Panc1 (cell line): ENCODE results near the gene HEYL. TPM values are rescaled to one million over a fixed set of nuclear protein-coding genes. Genes with fewer than 3 reads are reported as not detected.

Source experiments
- ATAC-seq: fragments of 200-7000 bp; cut with Tn5 transposase; 2 replicates; pipeline ENCODE4 v1.9.1; 2020; ENCODE audit warnings: mild to moderate bottlenecking, moderate library complexity
- BruUV-seq: library from RNA; stranded (reverse); fragments of 400-500 nt; replicated peaks from 2 replicates; lab custom pipeline; 2021; lab: Mats Ljungman, UMichigan
- CTCF ChIA-PET: fragments of 300-600 bp; sonication (Branson Sonifier 250); formaldehyde crosslinking; loops from one replicate; lab custom pipeline; 2022; ENCODE audit warnings: antibody characterized with exemption; lab: Charles Lee
- POLR2A ChIA-PET: fragments of 300-600 bp; sonication (Branson Sonifier 250); formaldehyde crosslinking; loops from one replicate; lab custom pipeline; 2022; ENCODE audit warnings: antibody characterized with exemption; lab: Charles Lee
- DNase-seq: peaks from one replicate; pipeline ENCODE4 v3.0.0-alpha.2; 2010; ENCODE audit warnings: low read depth, low spot score
- H3K27ac ChIP-seq: 2 replicates; pipeline ENCODE4 v1.5.1; 2011; ENCODE audit warnings: mild to moderate bottlenecking, low read length, inconsistent platforms
- H3K27me3 ChIP-seq: fragments of 200-500 bp; sonication (Bioruptor generic); 2 replicates; pipeline ENCODE4 v1.6.0; 2014; ENCODE audit warnings: low read length, inconsistent platforms; ENCODE audit not compliant: control insufficient read depth, insufficient read depth
- H3K36me3 ChIP-seq: fragments of 200-500 bp; sonication (Bioruptor generic); 2 replicates; pipeline ENCODE4 v1.5.1; 2014; ENCODE audit warnings: inconsistent platforms, mild to moderate bottlenecking, low read length, moderate library complexity; ENCODE audit not compliant: control insufficient read depth, insufficient read depth
- H3K4me1 ChIP-seq: 2 replicates; pipeline ENCODE4 v1.5.1; 2011; ENCODE audit warnings: inconsistent platforms, mild to moderate bottlenecking, low read length, moderate library complexity; ENCODE audit not compliant: control insufficient read depth, insufficient read depth
- H3K4me3 ChIP-seq, 2 experiments: 2 replicates each; pipeline ENCODE4 v1.5.1; 2011 to 2012; ENCODE audit warnings: low read depth in 2 of 2, low read length in 2 of 2, mild to moderate bottlenecking in 2 of 2, inconsistent platforms in 1 of 2, moderate library complexity in 1 of 2
- H3K9me3 ChIP-seq: fragments of 200-500 bp; sonication (Bioruptor generic); 2 replicates; pipeline ENCODE4 v1.5.1; 2014; ENCODE audit warnings: low read depth, mild to moderate bottlenecking, inconsistent platforms, low read length, moderate library complexity; ENCODE audit not compliant: control insufficient read depth, insufficient read depth
- POLR2AphosphoS5 ChIP-seq: IDR thresholded peaks from 2 replicates; pipeline ENCODE4 v1.6.1; 2012; ENCODE audit warnings: mild to moderate bottlenecking, low read depth, low read length, moderate library complexity
- REST ChIP-seq, 2 experiments: IDR thresholded peaks; 2 replicates each; pipeline ENCODE4 v1.6.1; 2011 to 2012; ENCODE audit warnings: low read depth in 2 of 2, control low read depth in 1 of 2, low read length in 1 of 2, mild to moderate bottlenecking in 1 of 2, moderate library complexity in 1 of 2; ENCODE audit not compliant: insufficient read depth in 1 of 2
- SIN3A ChIP-seq: IDR thresholded peaks from 2 replicates; pipeline ENCODE4 v1.6.1; 2012; ENCODE audit warnings: low read depth, mild to moderate bottlenecking, low read length, moderate library complexity, borderline replicate concordance; ENCODE audit not compliant: insufficient read depth
- TCF7L2 ChIP-seq: IDR thresholded peaks from 2 replicates; pipeline ENCODE4 v1.6.1; 2011; ENCODE audit warnings: mild to moderate bottlenecking, low read depth, low read length, inconsistent platforms
- in situ Hi-C: cut with HindIII; loops from 2 replicates; pipeline ENCODE4 v1.10.0; 2016; ENCODE audit warnings: low sequenced_read_pairs, low pct_unique_long_range_greater_than_20kb
- intact Hi-C: fragments of 100-400 bp; cut with micrococcal nuclease; formaldehyde crosslinking; loops from one replicate; pipeline ENCODE4 v1.10.0; 2022; ENCODE audit not compliant: unreplicated experiment
- total RNA-seq: library from RNA; stranded (reverse); gene quantifications from one replicate; pipeline ENCODE4 v1.2.1, GENCODE V29; 2021; ENCODE audit not compliant: unreplicated experiment
- TF ChIP-seq, protein P1 (sequence below): fragments of 450-650 bp; IDR thresholded peaks from 2 replicates; pipeline ENCODE4 v1.5.1; 2017; ENCODE audit warnings: mild to moderate bottlenecking

Gene HEYL
- total RNA-seq, 1 experiment from 2014 or later: 2.3 TPM

DNA sequence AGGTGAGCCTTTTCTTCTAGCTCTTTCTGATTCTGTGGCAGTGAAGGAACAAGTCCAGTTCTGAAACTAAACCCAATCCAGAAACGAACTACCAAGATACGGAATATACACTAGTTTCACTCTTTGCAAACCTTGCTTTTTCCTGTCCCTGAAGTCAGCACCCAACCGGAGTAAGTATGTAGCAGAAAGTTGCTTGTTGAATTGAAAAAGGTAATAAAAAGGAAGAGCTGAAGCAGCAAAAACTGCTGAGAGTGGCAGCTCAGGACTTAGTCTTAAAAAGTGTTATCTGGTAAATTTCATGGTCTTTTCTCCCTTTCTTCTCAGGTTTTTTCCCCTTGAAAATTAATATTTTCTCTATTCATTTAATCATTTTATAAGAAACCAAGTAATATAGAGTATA, 41.9 kb upstream of the HEYL start:
- ATAC-seq (no peak), DNase-seq (no peak)
- intact Hi-C loops: no loop called here
- Histone ChIP-seq H3K27ac (no peak overlapping the region), H3K27me3 (no peaks in the 10 kb centered on the region; the same call in 1 of the 2 replicates), H3K4me3 (no peak overlapping the region), H3K4me1 (no peaks in the 10 kb centered on the region), H3K9me3 (no peaks in the 10 kb centered on the region), H3K36me3 (no peaks in the 10 kb centered on the region)
- TF ChIP-seq TCF7L2 (no peak), POLR2AphosphoS5 (no peak), REST (IDR thresholded peaks at IDR 0.05; ENCODE audit: insufficient read depth in 1 of 2, low read depth in 2 of 2, low read length in 1 of 2) (no peak), SIN3A (no peak)
- TF ChIP-seq, protein P1, sequence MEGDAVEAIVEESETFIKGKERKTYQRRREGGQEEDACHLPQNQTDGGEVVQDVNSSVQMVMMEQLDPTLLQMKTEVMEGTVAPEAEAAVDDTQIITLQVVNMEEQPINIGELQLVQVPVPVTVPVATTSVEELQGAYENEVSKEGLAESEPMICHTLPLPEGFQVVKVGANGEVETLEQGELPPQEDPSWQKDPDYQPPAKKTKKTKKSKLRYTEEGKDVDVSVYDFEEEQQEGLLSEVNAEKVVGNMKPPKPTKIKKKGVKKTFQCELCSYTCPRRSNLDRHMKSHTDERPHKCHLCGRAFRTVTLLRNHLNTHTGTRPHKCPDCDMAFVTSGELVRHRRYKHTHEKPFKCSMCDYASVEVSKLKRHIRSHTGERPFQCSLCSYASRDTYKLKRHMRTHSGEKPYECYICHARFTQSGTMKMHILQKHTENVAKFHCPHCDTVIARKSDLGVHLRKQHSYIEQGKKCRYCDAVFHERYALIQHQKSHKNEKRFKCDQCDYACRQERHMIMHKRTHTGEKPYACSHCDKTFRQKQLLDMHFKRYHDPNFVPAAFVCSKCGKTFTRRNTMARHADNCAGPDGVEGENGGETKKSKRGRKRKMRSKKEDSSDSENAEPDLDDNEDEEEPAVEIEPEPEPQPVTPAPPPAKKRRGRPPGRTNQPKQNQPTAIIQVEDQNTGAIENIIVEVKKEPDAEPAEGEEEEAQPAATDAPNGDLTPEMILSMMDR: no peak
- POLR2A ChIA-PET: interaction anchor here (0.6 to 1.3 kb wide), 2 partner anchors 35 to 57 kb away, joined by 3 to 6 read pairs; partner anchors contain the start of gene PPIE
- in situ Hi-C loops: no loop called here
- CTCF ChIA-PET: interaction anchor here (1.2 kb wide), 1 partner anchor 28 kb away, joined by 3 read pairs; no protein-coding TSS in a partner anchor
- no TSS peak for BruUV-seq

- TF ChIP-seq, protein P1: no peak
- no peak for TF ChIP-seq REST (IDR thresholded peaks at IDR 0.05; ENCODE audit: insufficient read depth in 1 of 2, low read depth in 2 of 2, low read length in 1 of 2)
- no peak for TF ChIP-seq SIN3A
- no peak for TF ChIP-seq POLR2AphosphoS5
- no peak for TF ChIP-seq TCF7L2
Measured at GRCh38 chr1:39680751-39681150, 41.3 kb upstream of the HEYL start.

More at GRCh38 chr1:39680751-39681150, 41.3 kb upstream of the HEYL start:
- Histone ChIP-seq H3K27me3 (no peaks in the 10 kb centered on the region; the same call in 1 of the 2 replicates), H3K36me3 (no peaks in the 10 kb centered on the region), H3K9me3 (no peaks in the 10 kb centered on the region), H3K4me3 (no peak overlapping the region), H3K27ac (no peak overlapping the region), H3K4me1 (no peaks in the 10 kb centered on the region)
- ChIA-PET POLR2A (interaction anchor here (0.5 to 1.3 kb wide), 2 partner anchors 34 to 58 kb away, joined by 3 to 5 read pairs; partner anchors contain the start of gene PPIE), CTCF (interaction anchor here (1.2 kb wide), 1 partner anchor 27 kb away, joined by 3 read pairs; no protein-coding TSS in a partner anchor)
- in situ Hi-C loops: no loop called here
- BruUV-seq: no TSS peak
- intact Hi-C loops: no loop called here
- DNase-seq: no peak
- no peak for ATAC-seq
